HEK293 (cell line): ENCODE data around the gene MCUR1.
"Not testable (repeated sequence)": the region's sequence is repeated elsewhere in the genome, so short reads cannot be mapped to it uniquely, and the experiment has no call there.

Experiments used
- CTCF ChIP-seq: fragments of 450-650 bp; formaldehyde crosslinking; IDR thresholded peaks from 2 replicates; pipeline ENCODE4 v1.5.1; 2016; ENCODE audit warnings: missing biosample characterization, missing genetic modification characterization
- SETDB1 ChIP-seq: IDR thresholded peaks from one replicate; pipeline ENCODE4 v1.6.1; 2017; ENCODE audit warnings: mild to moderate bottlenecking, low read length, moderate library complexity, mixed read lengths; ENCODE audit not compliant: insufficient read length
- ZBTB1 ChIP-seq: fragments of 450-650 bp; formaldehyde crosslinking; IDR thresholded peaks from 2 replicates; pipeline ENCODE4 v1.5.1; 2016; ENCODE audit warnings: missing biosample characterization, missing genetic modification characterization
- ZBTB20 ChIP-seq: fragments of 450-650 bp; formaldehyde crosslinking; IDR thresholded peaks from 2 replicates; pipeline ENCODE4 v1.5.1; 2016; ENCODE audit warnings: missing biosample characterization, missing genetic modification characterization
- ZNF114 ChIP-seq: fragments of 450-650 bp; formaldehyde crosslinking; IDR thresholded peaks from 2 replicates; pipeline ENCODE4 v1.5.0; 2017; ENCODE audit warnings: missing biosample characterization, missing genetic modification characterization
- ZNF132 ChIP-seq: fragments of 450-650 bp; formaldehyde crosslinking; IDR thresholded peaks from 2 replicates; pipeline ENCODE4 v1.5.1; 2017; ENCODE audit warnings: missing biosample characterization, missing genetic modification characterization, borderline replicate concordance
- ZNF175 ChIP-seq: fragments of 450-650 bp; formaldehyde crosslinking; IDR thresholded peaks from 2 replicates; pipeline ENCODE4 v1.5.1; 2016; ENCODE audit warnings: missing biosample characterization, missing genetic modification characterization
- ZNF280D ChIP-seq: fragments of 450-650 bp; formaldehyde crosslinking; IDR thresholded peaks from 2 replicates; pipeline ENCODE4 v1.5.1; 2016; ENCODE audit warnings: missing biosample characterization, missing genetic modification characterization
- ZNF555 ChIP-seq: fragments of 450-650 bp; formaldehyde crosslinking; conservative IDR thresholded peaks from 2 replicates; pipeline ENCODE4 v1.5.1; 2017; ENCODE audit warnings: missing biosample characterization, mild to moderate bottlenecking, missing genetic modification characterization, inconsistent platforms
- ZNF639 ChIP-seq: fragments of 450-650 bp; formaldehyde crosslinking; IDR thresholded peaks from 2 replicates; pipeline ENCODE4 v1.5.1; 2016; ENCODE audit warnings: missing biosample characterization, missing genetic modification characterization
- ZNF843 ChIP-seq: fragments of 450-650 bp; formaldehyde crosslinking; IDR thresholded peaks from 2 replicates; pipeline ENCODE4 v1.5.1; 2016; ENCODE audit warnings: missing biosample characterization, missing genetic modification characterization
- ZSCAN16 ChIP-seq: fragments of 450-650 bp; formaldehyde crosslinking; IDR thresholded peaks from 2 replicates; pipeline ENCODE4 v1.5.1; 2016; ENCODE audit warnings: missing biosample characterization, missing genetic modification characterization

GRCh38 chr6:13775466-13775865 lies 38.9 kb downstream of the MCUR1 start:
- not testable (repeated sequence) for TF ChIP-seq ZBTB1 (tag by site-specific recombination); ZSCAN16 (tag by site-specific recombination); ZNF639 (tag by site-specific recombination); ZNF114 (tag by site-specific recombination); ZNF280D (tag by site-specific recombination); SETDB1; ZBTB20 (tag by site-specific recombination); CTCF; ZNF555 (tag by site-specific recombination); ZNF132 (tag by site-specific recombination); ZNF843 (tag by site-specific recombination); ZNF175
